ENCODE measurements around the gene PHF21B. TPM values are rescaled to one million over a fixed set of nuclear protein-coding genes. Genes with fewer than 3 reads are reported as not detected.
A peak's percentile ranks its signal among the peaks of the same experiment; 100 is the strongest.

PHF21B gene
- total RNA-seq, 1 donor from 2014 or later: 0.69 TPM

- TF ChIP-seq CTCF (IDR thresholded peaks at IDR 0.05; ENCODE audit: borderline replicate concordance): no peak
- intact Hi-C loops (cut with micrococcal nuclease): no loop called here
- Histone ChIP-seq H3K4me3 (no peak overlapping the region), H3K27ac (replicated peaks) (no peak overlapping the region), H3K4me1 (no peaks in the 10 kb centered on the region), H3K36me3 (no peaks in the 10 kb centered on the region), H3K27me3 (ENCODE audit: low read depth) (peaks cover 72% of the 10 kb centered on the region), H3K9me3 (replicated peaks) (no peaks in the 10 kb centered on the region)
- no peak for DNase-seq
Measured at GRCh38 chr22:44983878-44984482, 25.8 kb downstream of the PHF21B start.

GRCh38 chr22:44982445-44982844, 27.4 kb downstream of the PHF21B start:
- no peaks in the 10 kb centered on the region for H3K9me3 ChIP-seq (replicated peaks)
- DNase-seq: no peak
- no peak overlapping the region for H3K4me3 ChIP-seq
- no peaks in the 10 kb centered on the region for H3K4me1 ChIP-seq
- no peak for TF ChIP-seq CTCF (IDR thresholded peaks at IDR 0.05; ENCODE audit: borderline replicate concordance)
- H3K36me3 ChIP-seq: no peaks in the 10 kb centered on the region
- H3K27me3 ChIP-seq (ENCODE audit: low read depth): peaks cover 65% of the 10 kb centered on the region
- H3K27ac ChIP-seq (replicated peaks): no peak overlapping the region
- intact Hi-C loops (cut with micrococcal nuclease): no loop called here

- no peak overlapping the region for H3K27ac ChIP-seq (replicated peaks)
Measured at GRCh38 chr22:44981857-44982256, 27.9 kb downstream of the PHF21B start.

GRCh38 chr22:44979154-44979553, 30.7 kb downstream of the PHF21B start:
- intact Hi-C loops (cut with micrococcal nuclease): no loop called here

More at GRCh38 chr22:44981857-44982256, 27.9 kb downstream of the PHF21B start:
- no peak for DNase-seq
- intact Hi-C loops (cut with micrococcal nuclease): no loop called here
- no peaks in the 10 kb centered on the region for H3K4me1 ChIP-seq
- H3K27me3 ChIP-seq (ENCODE audit: low read depth): peaks cover 59% of the 10 kb centered on the region
- no peaks in the 10 kb centered on the region for H3K9me3 ChIP-seq (replicated peaks)
- no peaks in the 10 kb centered on the region for H3K36me3 ChIP-seq
- TF ChIP-seq CTCF (IDR thresholded peaks at IDR 0.05; ENCODE audit: borderline replicate concordance): no peak
- H3K4me3 ChIP-seq: no peak overlapping the region

GRCh38 chr22:44975427-44976262, 34.2 kb downstream of the PHF21B start:
- Histone ChIP-seq H3K4me3 (no peak overlapping the region), H3K27ac (replicated peaks) (no peak overlapping the region), H3K36me3 (no peaks in the 10 kb centered on the region), H3K4me1 (no peaks in the 10 kb centered on the region), H3K27me3 (ENCODE audit: low read depth) (peaks cover 69% of the 10 kb centered on the region), H3K9me3 (replicated peaks) (no peaks in the 10 kb centered on the region)
- peak; percentile 70 for TF ChIP-seq CTCF (IDR thresholded peaks at IDR 0.05; ENCODE audit: borderline replicate concordance)
- DNase-seq: peak; percentile 70
- intact Hi-C loops (cut with micrococcal nuclease): no loop called here

More at GRCh38 chr22:44979154-44979553, 30.7 kb downstream of the PHF21B start:
- no peak overlapping the region for H3K4me3 ChIP-seq
- no peak for TF ChIP-seq CTCF (IDR thresholded peaks at IDR 0.05; ENCODE audit: borderline replicate concordance)
- no peaks in the 10 kb centered on the region for H3K9me3 ChIP-seq (replicated peaks)
- H3K27me3 ChIP-seq (ENCODE audit: low read depth): peaks cover 65% of the 10 kb centered on the region
- H3K36me3 ChIP-seq: no peaks in the 10 kb centered on the region
- no peak for DNase-seq
- no peak overlapping the region for H3K27ac ChIP-seq (replicated peaks)
- no peaks in the 10 kb centered on the region for H3K4me1 ChIP-seq
